CD14-positive monocyte (primary cell): ENCODE results near the gene NEGR1. TPM values are rescaled to one million over a fixed set of nuclear protein-coding genes. Genes with fewer than 3 reads are reported as not detected.

Source experiments
- DNase-seq, 3 donors: peaks; one replicate each; pipeline ENCODE4 v3.0.0-alpha.2; 2011 to 2022
- H2AFZ ChIP-seq: 2 replicates; pipeline ENCODE4 v1.6.0; 2012; ENCODE audit warnings: mild to moderate bottlenecking, low read depth, low read length, inconsistent platforms; ENCODE audit not compliant: insufficient read depth, poor library complexity, severe bottlenecking
- H3K27ac ChIP-seq, 2 donors: 1 replicate in 1 of 2; 2 replicates in 1 of 2; pipeline ENCODE4 v1.5.1; 2012 to 2013; ENCODE audit warnings: low read length in 2 of 2, control low read depth in 1 of 2, inconsistent platforms in 1 of 2, low read depth in 1 of 2, mild to moderate bottlenecking in 1 of 2
- H3K27me3 ChIP-seq, 2 donors: one replicate each; pipeline versions ENCODE4 v1.6.0 to v1.6.1; 2011 to 2013; ENCODE audit warnings: low read length in 2 of 2; ENCODE audit not compliant: control insufficient read depth in 2 of 2, insufficient read depth in 2 of 2
- H3K36me3 ChIP-seq, 2 donors: replicated peaks in 1 of 2; 1 replicate in 1 of 2; 2 replicates in 1 of 2; pipeline versions ENCODE4 v1.5.1 to v1.6.1; 2012 to 2013; ENCODE audit warnings: low read length in 2 of 2, control low read depth in 1 of 2, inconsistent platforms in 1 of 2, mild to moderate bottlenecking in 1 of 2; ENCODE audit not compliant: insufficient read depth in 2 of 2, control insufficient read depth in 1 of 2
- H3K4me1 ChIP-seq, 2 donors: 1 replicate in 1 of 2; 2 replicates in 1 of 2; pipeline versions ENCODE4 v1.5.1 to v1.6.1; 2012 to 2013; ENCODE audit warnings: low read length in 2 of 2, control low read depth in 1 of 2, inconsistent platforms in 1 of 2, mild to moderate bottlenecking in 1 of 2, moderate library complexity in 1 of 2; ENCODE audit not compliant: insufficient read depth in 2 of 2, control insufficient read depth in 1 of 2
- H3K4me2 ChIP-seq: replicated peaks from 2 replicates; pipeline ENCODE3; 2012; ENCODE audit warnings: low read length, moderate library complexity, mild to moderate bottlenecking; ENCODE audit not compliant: poor library complexity, severe bottlenecking; ENCODE audit errors: extremely low read depth
- H3K4me3 ChIP-seq, 3 experiments: fragments of 200-600 bp in 1 of 3; sonication (generic) in 1 of 3; replicated peaks in 1 of 3; 1 replicate in 2 of 3; 2 replicates in 1 of 3; pipeline ENCODE4 v1.5.1; 2011 to 2013; ENCODE audit warnings: low read length in 3 of 3, mild to moderate bottlenecking in 3 of 3, control low read depth in 2 of 3, low read depth in 2 of 3, inconsistent platforms in 1 of 3, moderate library complexity in 1 of 3
- H3K79me2 ChIP-seq: 2 replicates; pipeline ENCODE4 v1.6.0; 2012; ENCODE audit warnings: mild to moderate bottlenecking, control low read depth, inconsistent platforms, low read length, moderate library complexity; ENCODE audit not compliant: insufficient read depth
- H3K9ac ChIP-seq: 2 replicates; pipeline ENCODE4 v1.6.0; 2017; ENCODE audit warnings: low read length, mild to moderate bottlenecking; ENCODE audit not compliant: insufficient read depth, poor library complexity, severe bottlenecking
- H3K9me3 ChIP-seq, 2 donors: replicated peaks in 1 of 2; 1 replicate in 1 of 2; 2 replicates in 1 of 2; pipeline versions ENCODE4 v1.5.1 to v1.6.1; 2012 to 2013; ENCODE audit warnings: low read length in 2 of 2, control low read depth in 1 of 2; ENCODE audit not compliant: control insufficient read depth in 1 of 2, insufficient read depth in 1 of 2
- H4K20me1 ChIP-seq: 2 replicates; pipeline ENCODE4 v1.6.0; 2012; ENCODE audit warnings: mild to moderate bottlenecking, low read length, control low read depth, moderate library complexity; ENCODE audit not compliant: insufficient read depth
- H3K27ac Mint-ChIP-seq, 7 donors: one replicate each; pipeline ENCODE4 v1.8.0; 2020; ENCODE audit warnings: mild to moderate bottlenecking in 7 of 7, mixed read lengths in 7 of 7, moderate library complexity in 6 of 7, inconsistent platforms in 2 of 7
- H3K27me3 Mint-ChIP-seq, 3 donors: one replicate each; pipeline ENCODE4 v1.8.0; 2021 to 2022; ENCODE audit warnings: low read depth in 3 of 3, mild to moderate bottlenecking in 3 of 3, mixed read lengths in 3 of 3, moderate library complexity in 3 of 3, inconsistent platforms in 1 of 3
- H3K36me3 Mint-ChIP-seq, 2 donors: one replicate each; pipeline ENCODE4 v1.8.0; 2020; ENCODE audit warnings: mixed read lengths in 2 of 2, inconsistent platforms in 1 of 2, mild to moderate bottlenecking in 1 of 2
- H3K4me1 Mint-ChIP-seq: one replicate; pipeline ENCODE4 v1.8.0; 2020; ENCODE audit warnings: mild to moderate bottlenecking, mixed read lengths
- H3K4me3 Mint-ChIP-seq, 2 donors: one replicate each; pipeline ENCODE4 v1.8.0; 2020; ENCODE audit warnings: mild to moderate bottlenecking in 2 of 2, mixed read lengths in 2 of 2, moderate library complexity in 1 of 2
- H3K9me3 Mint-ChIP-seq, 7 donors: one replicate each; pipeline ENCODE4 v1.8.0; 2020 to 2022; ENCODE audit warnings: mixed read lengths in 7 of 7, mild to moderate bottlenecking in 6 of 7, moderate library complexity in 6 of 7, inconsistent platforms in 2 of 7
- WGBS: methylation state at CpG from one replicate; pipeline ENCODE4 v1.1.5; 2013; ENCODE audit warnings: missing lambda C conversion rate; ENCODE audit not compliant: insufficient coverage; 5-methylcytosine and 5-hydroxymethylcytosine counted together
- intact Hi-C, 2 donors: fragments of 100-400 bp; cut with micrococcal nuclease; formaldehyde crosslinking; loops; one replicate each; pipeline versions ENCODE4 v1.15.0 to v1.15.1; 2023
- polyA plus RNA-seq, 3 donors: library from polyadenylated mRNA; depleted of rRNA in 1 of 3; unstranded in 2 of 3; stranded (reverse) in 1 of 3; fragments of 300-500 nt in 2 of 3; fragments of >200 nt in 1 of 3; fragmentation: Illumina TruSeq in 2 of 3; gene quantifications; 1 replicate in 2 of 3; 2 replicates in 1 of 3; pipeline ENCODE4 v1.2.3, GENCODE V29; 2012 to 2021
- TF ChIP-seq, protein P1 (sequence below): fragments of 200-600 bp; IDR thresholded peaks from one replicate; pipeline ENCODE4 v1.8.0; 2022; ENCODE audit warnings: antibody characterized with exemption, mild to moderate bottlenecking

NEGR1 gene
- polyA plus RNA-seq, 3 donors: 0.03 to 0.15 (median 0.13) TPM

DNA sequence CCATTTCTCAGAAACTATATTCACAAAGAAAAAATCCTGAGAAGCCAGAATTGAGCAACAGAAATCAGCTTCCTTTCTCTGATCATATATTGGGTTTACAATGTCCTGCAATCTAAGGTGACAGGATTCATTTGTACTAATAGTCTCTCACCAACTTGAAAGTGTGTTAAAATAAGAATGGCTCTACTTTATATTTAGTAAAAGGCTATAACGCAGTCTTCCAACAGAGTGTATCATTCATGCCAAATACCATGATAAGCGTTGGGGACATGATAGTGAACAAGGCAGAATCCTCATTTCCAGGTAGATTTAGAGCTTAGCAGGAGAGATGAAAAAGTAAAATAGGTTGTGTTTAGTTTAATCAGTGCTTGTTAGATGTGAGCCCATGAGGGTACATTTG lies 682.3 kb downstream of the NEGR1 start:
- no peak for DNase-seq
- H3K27ac Mint-ChIP-seq: no peak overlapping the region
- Histone ChIP-seq H3K9ac (no peak overlapping the region), H3K27ac (no peak overlapping the region), H3K4me1 (no peaks in the 10 kb centered on the region), H3K36me3 (no peaks in the 10 kb centered on the region), H3K4me2 (no peak overlapping the region), H3K9me3 (no peaks in the 10 kb centered on the region), H4K20me1 (no peaks in the 10 kb centered on the region), H3K27me3 (no peaks in the 10 kb centered on the region), H3K79me2 (no peaks in the 10 kb centered on the region), H2AFZ (no peak overlapping the region), H3K4me3 (no peak overlapping the region)
- intact Hi-C loops: no loop called here
- H3K9me3 Mint-ChIP-seq: peaks cover 0 to 11% (median 7%) of the 10 kb centered on the region in 7 donors
- 100% methylated on average over 1 of the region's 2 CpGs for WGBS
- TF ChIP-seq, protein P1, sequence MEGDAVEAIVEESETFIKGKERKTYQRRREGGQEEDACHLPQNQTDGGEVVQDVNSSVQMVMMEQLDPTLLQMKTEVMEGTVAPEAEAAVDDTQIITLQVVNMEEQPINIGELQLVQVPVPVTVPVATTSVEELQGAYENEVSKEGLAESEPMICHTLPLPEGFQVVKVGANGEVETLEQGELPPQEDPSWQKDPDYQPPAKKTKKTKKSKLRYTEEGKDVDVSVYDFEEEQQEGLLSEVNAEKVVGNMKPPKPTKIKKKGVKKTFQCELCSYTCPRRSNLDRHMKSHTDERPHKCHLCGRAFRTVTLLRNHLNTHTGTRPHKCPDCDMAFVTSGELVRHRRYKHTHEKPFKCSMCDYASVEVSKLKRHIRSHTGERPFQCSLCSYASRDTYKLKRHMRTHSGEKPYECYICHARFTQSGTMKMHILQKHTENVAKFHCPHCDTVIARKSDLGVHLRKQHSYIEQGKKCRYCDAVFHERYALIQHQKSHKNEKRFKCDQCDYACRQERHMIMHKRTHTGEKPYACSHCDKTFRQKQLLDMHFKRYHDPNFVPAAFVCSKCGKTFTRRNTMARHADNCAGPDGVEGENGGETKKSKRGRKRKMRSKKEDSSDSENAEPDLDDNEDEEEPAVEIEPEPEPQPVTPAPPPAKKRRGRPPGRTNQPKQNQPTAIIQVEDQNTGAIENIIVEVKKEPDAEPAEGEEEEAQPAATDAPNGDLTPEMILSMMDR: no peak
- H3K36me3 Mint-ChIP-seq: no peaks in the 10 kb centered on the region
- H3K27me3 Mint-ChIP-seq: no peaks in the 10 kb centered on the region
- H3K4me1 Mint-ChIP-seq: no peaks in the 10 kb centered on the region
- no peak overlapping the region for H3K4me3 Mint-ChIP-seq

DNA sequence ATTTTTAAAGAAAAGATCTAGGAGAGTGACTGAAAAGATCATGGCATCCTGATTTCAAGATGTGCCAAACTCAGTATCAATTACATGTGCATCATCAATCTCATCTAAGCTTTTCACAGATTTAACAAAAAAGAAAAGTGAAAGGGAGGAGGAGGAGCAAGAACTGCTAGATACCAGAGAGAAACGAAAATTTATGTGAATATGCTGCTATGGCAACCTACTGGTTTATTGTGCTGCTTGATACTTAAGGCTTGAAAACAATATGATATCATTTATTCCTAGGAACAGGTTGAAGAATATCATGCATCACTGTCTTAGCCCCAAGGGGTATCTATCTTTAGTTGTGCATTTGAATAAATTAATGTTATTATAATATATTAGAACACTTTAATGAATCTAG lies 683.0 kb downstream of the NEGR1 start:
- H3K4me3 ChIP-seq: no peak overlapping the region
- TF ChIP-seq, protein P1: no peak
- Mint-ChIP-seq H3K27me3 (no peaks in the 10 kb centered on the region), H3K4me1 (no peaks in the 10 kb centered on the region), H3K27ac (no peak overlapping the region), H3K4me3 (no peak overlapping the region), H3K36me3 (no peaks in the 10 kb centered on the region), H3K9me3 (peaks cover 0 to 11% (median 7%) of the 10 kb centered on the region in 7 donors)
- no peaks in the 10 kb centered on the region for H3K9me3 ChIP-seq
- H4K20me1 ChIP-seq: no peaks in the 10 kb centered on the region
- no peak overlapping the region for H2AFZ ChIP-seq
- H3K79me2 ChIP-seq: no peaks in the 10 kb centered on the region
- H3K36me3 ChIP-seq: no peaks in the 10 kb centered on the region
- no CpG with 5 or more reads among the region's 1 CpG for WGBS
- intact Hi-C loops: no loop called here
- no peak overlapping the region for H3K9ac ChIP-seq
- H3K27ac ChIP-seq: no peak overlapping the region
- H3K4me1 ChIP-seq: no peaks in the 10 kb centered on the region
- H3K4me2 ChIP-seq: no peak overlapping the region
- no peak for DNase-seq
- no peaks in the 10 kb centered on the region for H3K27me3 ChIP-seq
